HEK293 (cell line): ENCODE measurements around the gene SUGP2.

ENCODE experiments used
- CTCF ChIP-seq: fragments of 450-650 bp; formaldehyde crosslinking; IDR thresholded peaks from 2 replicates; pipeline ENCODE4 v1.5.1; 2016; ENCODE audit warnings: missing biosample characterization, missing genetic modification characterization
- GLI4 ChIP-seq: fragments of 450-650 bp; formaldehyde crosslinking; IDR thresholded peaks from 2 replicates; pipeline ENCODE4 v1.5.1; 2016; ENCODE audit warnings: missing biosample characterization, missing genetic modification characterization
- OVOL3 ChIP-seq: fragments of 450-650 bp; formaldehyde crosslinking; IDR thresholded peaks from 2 replicates; pipeline ENCODE4 v1.5.1; 2016; ENCODE audit warnings: missing biosample characterization, missing genetic modification characterization
- SETDB1 ChIP-seq: IDR thresholded peaks from one replicate; pipeline ENCODE4 v1.6.1; 2017; ENCODE audit warnings: mild to moderate bottlenecking, low read length, moderate library complexity, mixed read lengths; ENCODE audit not compliant: insufficient read length
- YY2 ChIP-seq: fragments of 450-650 bp; formaldehyde crosslinking; IDR thresholded peaks from 2 replicates; pipeline ENCODE4 v1.5.1; 2016; ENCODE audit warnings: missing biosample characterization, missing genetic modification characterization
- ZNF169 ChIP-seq: fragments of 450-650 bp; formaldehyde crosslinking; IDR thresholded peaks from 2 replicates; pipeline ENCODE4 v1.5.1; 2016; ENCODE audit warnings: missing biosample characterization, missing genetic modification characterization
- ZNF18 ChIP-seq: fragments of 450-650 bp; formaldehyde crosslinking; IDR thresholded peaks from 2 replicates; pipeline ENCODE4 v1.5.1; 2016; ENCODE audit warnings: missing biosample characterization, missing genetic modification characterization
- ZNF274 ChIP-seq, 2 experiments: fragments of 200-500 bp in 1 of 2; fragments of 450-650 bp in 1 of 2; sonication (Bioruptor generic) in 1 of 2; formaldehyde crosslinking in 1 of 2; IDR thresholded peaks; 2 replicates each; pipeline versions ENCODE4 v1.5.1 to v1.6.1; 2014 to 2016; ENCODE audit warnings: borderline replicate concordance in 1 of 2, inconsistent platforms in 1 of 2, low read length in 1 of 2, missing biosample characterization in 1 of 2, missing genetic modification characterization in 1 of 2
- ZNF37A ChIP-seq: fragments of 450-650 bp; IDR thresholded peaks from 2 replicates; pipeline ENCODE4 v1.5.1; 2018; ENCODE audit warnings: missing biosample characterization, missing genetic modification characterization
- ZNF518A ChIP-seq: fragments of 450-650 bp; formaldehyde crosslinking; conservative IDR thresholded peaks from 2 replicates; pipeline ENCODE4 v1.5.1; 2016; ENCODE audit warnings: low read depth, missing biosample characterization, missing genetic modification characterization
- ZNF529 ChIP-seq: fragments of 450-650 bp; formaldehyde crosslinking; IDR thresholded peaks from 2 replicates; pipeline ENCODE4 v1.5.1; 2017; ENCODE audit warnings: missing genetic modification characterization, missing biosample characterization; ENCODE audit not compliant: insufficient replicate concordance
- ZNF530 ChIP-seq: fragments of 450-650 bp; formaldehyde crosslinking; IDR thresholded peaks from 2 replicates; pipeline ENCODE4 v1.5.1; 2016; ENCODE audit warnings: low read depth, missing biosample characterization, missing genetic modification characterization
- ZNF600 ChIP-seq: fragments of 450-650 bp; formaldehyde crosslinking; IDR thresholded peaks from 2 replicates; pipeline ENCODE4 v1.5.1; 2016; ENCODE audit warnings: missing biosample characterization, missing genetic modification characterization
- ZNF768 ChIP-seq: fragments of 450-650 bp; formaldehyde crosslinking; IDR thresholded peaks from 2 replicates; pipeline ENCODE4 v1.5.1; 2018; ENCODE audit warnings: missing biosample characterization, mild to moderate bottlenecking, missing genetic modification characterization

- TF ChIP-seq CTCF: no peak
- no peak for TF ChIP-seq ZNF18 (tag by site-specific recombination)
- TF ChIP-seq SETDB1: no peak
- TF ChIP-seq ZNF600 (tag by site-specific recombination): no peak
- no peak for TF ChIP-seq ZNF274 (IDR thresholded peaks at IDR 0.05; ENCODE audit: low read length)
- TF ChIP-seq ZNF274 (tag by site-specific recombination; IDR thresholded peaks at IDR 0.05; ENCODE audit: borderline replicate concordance): no peak
- TF ChIP-seq OVOL3: no peak
- no peak for TF ChIP-seq YY2 (tag by site-specific recombination)
- TF ChIP-seq ZNF37A (tag by site-specific recombination): no peak
- TF ChIP-seq ZNF530 (tag by site-specific recombination): no peak
- no peak for TF ChIP-seq ZNF518A (tag by site-specific recombination)
- no peak for TF ChIP-seq ZNF529 (tag by site-specific recombination)
- TF ChIP-seq GLI4 (tag by site-specific recombination): no peak
- TF ChIP-seq ZNF169: no peak
- TF ChIP-seq ZNF768 (tag by site-specific recombination): no peak
Observed at GRCh38 chr19:18999016-18999758, 34.1 kb downstream of the SUGP2 start.
